HL-60/S4 treated with phorbol 12-myristate 13-acetate at 8.2 ng/mL for 4 days and 3 days (cell line): Measurements from ENCODE around the gene RPAIN.
"Not testable (repeated sequence)": the region's sequence is repeated elsewhere in the genome, so short reads cannot be mapped to it uniquely, and the experiment has no call there.

Experiments used
- in situ Hi-C: fragments of 300-500 bp; cut with MboI; formaldehyde crosslinking; loops from 2 replicates; pipeline ENCODE4 v1.15.0; 2022; ENCODE audit warnings: low sequenced_read_pairs

RPAIN gene

GRCh38 chr17:5429191-5429887 lies 9.4 kb downstream of the RPAIN start:
- in situ Hi-C loops: no loop called here

- in situ Hi-C loops: no loop called here
Measured at GRCh38 chr17:5430413-5430999, 10.5 kb downstream of the RPAIN start.

- in situ Hi-C loops: not testable (repeated sequence)
Measured at GRCh38 chr17:5431234-5431633, 11.3 kb downstream of the RPAIN start.

GRCh38 chr17:5431949-5432556 lies 12.1 kb downstream of the RPAIN start:
- in situ Hi-C loops: no loop called here

- in situ Hi-C loops: no loop called here
Measured at GRCh38 chr17:5434984-5435383, 15.0 kb downstream of the RPAIN start.

GRCh38 chr17:5435781-5436315 lies 15.9 kb downstream of the RPAIN start:
- in situ Hi-C loops: not testable (repeated sequence)

- in situ Hi-C loops: no loop called here
Measured at GRCh38 chr17:5437721-5438317, 17.8 kb downstream of the RPAIN start.

- in situ Hi-C loops: no loop called here
Measured at GRCh38 chr17:5438716-5439445, 18.9 kb downstream of the RPAIN start, which contains the start of gene C1QBP. Gene C1QBP (minus strand): TSS chr17:5439155. CDS start chr17:5439073, 82 bp downstream.

- in situ Hi-C loops: no loop called here
Measured at GRCh38 chr17:5439446-5439764, 19.4 kb downstream of the RPAIN start.

GRCh38 chr17:5443728-5444127 lies 23.7 kb downstream of the RPAIN start:
- in situ Hi-C loops: no loop called here

GRCh38 chr17:5444209-5444608 lies 24.2 kb downstream of the RPAIN start:
- in situ Hi-C loops: no loop called here

- in situ Hi-C loops: no loop called here
Measured at GRCh38 chr17:5446786-5447185, 26.8 kb downstream of the RPAIN start.

GRCh38 chr17:5464717-5465507 lies 44.9 kb downstream of the RPAIN start:
- in situ Hi-C loops: no loop called here

GRCh38 chr17:5466295-5466694 lies 46.3 kb downstream of the RPAIN start:
- in situ Hi-C loops: no loop called here

GRCh38 chr17:5467416-5467815 lies 47.4 kb downstream of the RPAIN start:
- in situ Hi-C loops: no loop called here

GRCh38 chr17:5468075-5468473 lies 48.1 kb downstream of the RPAIN start:
- in situ Hi-C loops: no loop called here

GRCh38 chr17:5472511-5472910 lies 52.5 kb downstream of the RPAIN start:
- in situ Hi-C loops: no loop called here

- in situ Hi-C loops: no loop called here
Measured at GRCh38 chr17:5473906-5474305, 53.9 kb downstream of the RPAIN start.

GRCh38 chr17:5478992-5479391 lies 59.0 kb downstream of the RPAIN start:
- in situ Hi-C loops: no loop called here

- in situ Hi-C loops: no loop called here
Measured at GRCh38 chr17:5480962-5481361, 61.0 kb downstream of the RPAIN start.
